Measurements from ENCODE around the gene LMF2.

Gene LMF2, protein sequence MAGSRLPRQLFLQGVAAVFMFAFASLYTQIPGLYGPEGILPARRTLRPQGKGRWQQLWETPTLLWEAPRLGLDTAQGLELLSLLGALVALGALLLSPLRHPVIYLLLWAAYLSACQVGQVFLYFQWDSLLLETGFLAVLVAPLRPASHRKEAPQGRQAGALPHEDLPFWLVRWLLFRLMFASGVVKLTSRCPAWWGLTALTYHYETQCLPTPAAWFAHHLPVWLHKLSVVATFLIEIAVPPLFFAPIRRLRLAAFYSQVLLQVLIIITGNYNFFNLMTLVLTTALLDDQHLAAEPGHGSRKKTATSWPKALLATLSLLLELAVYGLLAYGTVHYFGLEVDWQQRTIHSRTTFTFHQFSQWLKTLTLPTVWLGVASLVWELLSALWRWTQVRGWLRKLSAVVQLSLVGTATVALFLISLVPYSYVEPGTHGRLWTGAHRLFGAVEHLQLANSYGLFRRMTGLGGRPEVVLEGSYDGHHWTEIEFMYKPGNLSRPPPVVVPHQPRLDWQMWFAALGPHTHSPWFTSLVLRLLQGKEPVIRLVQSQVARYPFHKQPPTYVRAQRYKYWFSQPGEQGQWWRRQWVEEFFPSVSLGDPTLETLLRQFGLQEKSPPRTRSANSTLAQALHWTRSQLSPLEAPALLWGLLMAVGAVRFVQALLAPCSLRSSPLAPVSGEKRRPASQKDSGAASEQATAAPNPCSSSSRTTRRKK

GRCh38 chr22:50507421-50507990, at the start of gene LMF2:
LMF2 (minus strand) TSS chr22:50507702; CDS start chr22:50507675, 27 bp downstream.
- DNase-seq = peak; percentile 94

DNA sequence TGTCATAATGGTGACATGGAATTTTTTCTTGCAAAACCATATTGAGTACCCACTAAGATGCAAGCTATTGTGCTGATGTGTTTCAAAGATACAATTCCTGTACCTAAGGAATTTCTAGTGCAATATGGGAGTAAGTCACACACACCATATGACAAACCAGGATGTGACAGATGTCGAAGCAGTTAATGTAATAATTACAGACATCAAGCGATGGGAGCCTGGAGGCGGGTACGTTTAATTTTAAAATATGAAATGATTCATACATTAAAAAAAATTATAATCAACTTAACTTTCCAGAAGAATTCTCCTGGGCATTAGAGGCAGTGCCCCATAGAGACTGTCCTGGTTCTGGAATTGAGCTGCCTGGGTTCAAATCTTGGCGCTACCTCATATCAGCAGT, 49.2 kb upstream of the LMF2 start:
- no peak for DNase-seq

GRCh38 chr22:50553310-50553709, 45.8 kb upstream of the LMF2 start:
- DNase-seq = no peak

DNA sequence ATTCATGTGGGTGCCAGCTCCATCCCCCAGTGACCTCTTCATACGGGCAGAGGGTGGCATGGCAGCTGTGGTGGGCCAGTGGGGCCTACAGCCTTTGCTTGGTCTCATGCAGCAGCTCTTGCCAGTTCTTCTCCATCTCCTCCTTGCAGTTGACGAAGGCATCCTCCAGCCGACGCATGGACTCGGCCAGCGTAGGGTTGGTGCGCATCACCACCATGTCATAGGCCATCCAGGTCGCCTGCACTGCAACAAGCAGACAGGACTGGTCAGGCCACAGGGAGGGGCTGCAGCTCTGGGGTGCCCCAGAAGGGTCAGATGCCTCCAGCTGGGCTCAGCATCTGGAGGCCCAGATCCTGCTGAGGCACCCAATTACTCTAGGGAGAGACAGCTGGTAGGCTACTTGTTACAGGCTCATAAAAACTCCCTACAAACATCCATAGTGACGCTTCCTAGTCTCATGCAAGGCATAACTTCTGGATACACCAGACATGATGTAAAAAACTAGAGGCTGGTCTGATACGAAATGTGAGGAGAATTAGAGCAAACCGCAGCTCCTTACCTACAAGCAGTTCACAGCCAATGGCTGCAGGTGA, 43.8 kb upstream of the LMF2 start:
- DNase-seq = no peak

GRCh38 chr22:50550395-50550794, 42.9 kb upstream of the LMF2 start:
- DNase-seq = no peak

- DNase-seq = no peak
These were observed 41.7 kb upstream of the LMF2 start for GRCh38 chr22:50548921-50549790.

DNA sequence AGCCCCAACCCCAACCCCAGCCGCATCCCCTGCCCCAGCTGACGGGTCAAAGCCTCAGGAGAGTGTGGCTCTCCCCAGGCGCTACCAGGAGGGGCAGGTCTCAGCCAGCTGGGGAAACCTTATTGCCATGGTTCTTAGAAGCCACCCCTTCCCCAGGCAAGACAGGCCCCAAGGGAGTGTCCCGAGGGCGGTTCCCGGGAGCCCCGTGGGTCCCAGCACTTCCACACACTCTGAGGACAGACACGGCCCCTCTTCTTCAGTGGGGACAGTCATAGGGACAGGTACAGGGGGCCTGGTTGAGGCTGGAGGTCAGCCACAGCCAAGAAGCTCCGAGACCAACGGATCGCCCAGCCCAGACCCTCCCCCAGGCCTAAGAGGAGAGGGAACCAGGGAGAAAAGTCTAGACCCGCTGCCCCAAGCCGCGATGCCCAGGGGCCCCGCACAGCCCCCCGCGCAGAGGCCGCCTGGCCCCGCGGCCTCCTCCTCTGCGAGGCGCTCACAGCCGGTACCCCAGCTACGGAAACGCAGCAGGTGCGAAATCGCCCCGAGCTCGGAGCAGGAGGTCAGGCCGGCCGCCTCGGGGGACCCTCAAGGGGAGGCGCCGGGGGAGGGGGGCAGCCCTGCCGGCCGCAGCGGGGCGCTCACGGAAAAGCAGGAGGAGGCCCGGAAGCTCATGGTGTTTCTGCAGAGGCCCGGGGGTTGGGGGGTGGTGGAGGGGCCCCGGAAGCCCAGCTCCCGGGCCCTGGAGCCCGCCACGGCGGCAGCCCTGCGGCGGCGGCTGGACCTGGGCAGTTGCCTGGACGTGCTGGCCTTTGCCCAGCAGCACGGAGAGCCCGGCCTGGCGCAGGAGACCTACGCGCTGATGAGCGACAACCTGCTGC, 40.8 kb upstream of the LMF2 start:
- peak; percentile 71 for DNase-seq

GRCh38 chr22:50547263-50547985, 39.9 kb upstream of the LMF2 start:
- no peak for DNase-seq

DNA sequence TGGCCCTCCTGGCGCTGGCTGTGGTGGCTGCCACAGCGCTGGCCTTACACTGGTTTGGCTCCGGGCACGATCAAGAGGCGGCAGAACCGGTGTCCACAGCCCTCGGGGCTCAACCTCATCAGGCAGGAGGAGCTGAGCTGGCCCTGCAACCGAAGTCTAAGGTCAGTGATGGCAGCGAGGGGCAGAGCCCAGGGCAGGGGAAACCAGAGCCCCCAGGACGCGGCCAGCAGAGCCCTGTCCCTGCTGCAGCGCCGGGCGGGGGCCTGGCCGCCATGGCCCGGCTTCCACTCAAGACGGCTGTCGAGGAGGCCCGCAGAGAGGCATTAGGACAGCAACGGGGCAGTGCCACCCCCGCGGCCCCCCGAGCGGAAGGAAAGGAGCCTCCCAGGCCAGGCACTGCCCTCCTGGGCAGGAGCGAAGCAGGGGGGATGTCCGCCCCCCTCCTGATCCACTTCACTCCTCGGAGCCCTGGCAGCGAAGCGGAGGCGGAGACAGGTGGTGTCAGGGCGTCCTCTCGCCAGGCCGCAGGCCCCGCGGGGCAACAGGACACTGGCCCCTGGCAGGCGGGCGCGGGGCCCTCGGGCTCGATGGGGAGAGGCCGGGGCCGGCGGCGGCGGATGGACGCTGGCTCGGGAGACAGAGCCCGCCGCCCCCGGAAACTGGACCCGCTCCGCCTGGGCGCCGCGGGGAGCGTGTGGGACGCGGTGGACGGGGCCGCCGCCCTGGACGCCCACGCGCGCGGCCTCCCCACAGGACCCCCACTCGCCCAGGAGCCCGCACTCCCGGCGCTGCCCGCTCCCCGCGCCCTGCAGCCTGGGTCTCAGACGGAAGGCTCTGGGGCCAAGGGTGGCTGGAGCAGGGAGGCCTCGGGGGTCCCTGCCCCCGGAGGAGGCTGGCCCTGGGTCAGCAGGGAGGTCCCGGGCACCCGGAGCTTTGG, 39.1 kb upstream of the LMF2 start:
- DNase-seq = no peak

GRCh38 chr22:50545522-50546325, 38.2 kb upstream of the LMF2 start, which contains the start of gene KLHDC7B:
KLHDC7B (plus strand) TSS chr22:50545899; CDS start chr22:50546244, 345 bp downstream.
- DNase-seq = peak; percentile 41

GRCh38 chr22:50544746-50545253, 37.3 kb upstream of the LMF2 start:
- DNase-seq = peak; percentile 42

- peak; percentile 90 for DNase-seq
These were observed 36.7 kb upstream of the LMF2 start for GRCh38 chr22:50544078-50544745.

DNA sequence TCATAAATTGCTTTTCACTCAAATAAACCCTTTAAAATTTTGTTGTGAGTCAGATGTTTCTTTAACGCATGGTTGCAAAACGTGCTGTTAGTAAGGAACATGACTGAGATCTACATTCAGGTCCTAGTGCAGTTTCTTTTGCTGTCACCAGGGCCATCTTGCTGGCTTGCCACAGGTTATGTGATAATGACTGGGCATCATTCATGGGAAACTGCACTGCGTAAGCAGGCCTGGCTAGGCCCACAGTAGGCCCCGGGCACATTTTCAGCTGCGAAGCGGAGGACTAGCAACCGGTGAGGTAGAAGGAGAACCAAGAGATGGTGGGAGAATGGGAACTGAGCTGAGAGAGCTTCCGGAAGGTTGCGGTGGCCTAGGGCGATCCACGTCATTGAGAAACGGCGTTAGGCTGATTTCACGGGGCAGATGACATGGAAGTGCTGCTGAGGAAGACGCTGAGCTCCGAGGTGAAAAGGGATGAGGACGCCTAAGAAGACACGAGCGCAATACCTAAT, 35.0 kb upstream of the LMF2 start:
- peak; percentile 64 for DNase-seq

GRCh38 chr22:50541667-50542026, 34.1 kb upstream of the LMF2 start:
- DNase-seq = peak; percentile 50

GRCh38 chr22:50540381-50540780, 32.9 kb upstream of the LMF2 start:
- DNase-seq = no peak

DNA sequence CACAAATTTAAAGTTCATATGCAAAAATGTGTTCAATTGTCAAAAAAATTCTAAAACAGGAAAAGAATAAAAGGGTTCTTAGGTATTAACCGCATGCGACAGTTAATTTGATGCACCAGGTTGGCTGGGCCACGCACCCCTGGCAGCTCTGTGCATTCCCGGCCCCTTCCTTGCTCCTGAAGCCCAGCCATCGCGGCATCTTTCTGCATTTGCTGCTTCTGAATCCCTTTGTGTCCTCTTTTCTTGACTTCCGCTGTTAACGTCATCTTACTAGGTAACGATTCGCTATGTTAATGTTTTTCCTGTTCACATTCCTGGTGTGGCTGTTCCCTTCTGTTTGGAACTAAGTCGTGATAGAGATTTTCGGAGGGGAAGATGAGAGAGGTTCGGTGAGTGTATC, 30.3 kb upstream of the LMF2 start:
- DNase-seq = no peak

GRCh38 chr22:50536226-50536625, 28.7 kb upstream of the LMF2 start:
- no peak for DNase-seq

GRCh38 chr22:50535113-50535512, 27.6 kb upstream of the LMF2 start:
- no peak for DNase-seq

Data from stimulated activated CD4-positive, alpha-beta T cell treated with anti-CD3 and anti-CD28 coated beads, Interleukin-15, amount 100 ng/mL, for 24 hours (primary cell).